ENCODE measurements around the gene CARD9. TPM values are rescaled to one million over a fixed set of nuclear protein-coding genes. Genes with fewer than 3 reads are reported as not detected.
"Not testable (repeated sequence)": the region's sequence is repeated elsewhere in the genome, so short reads cannot be mapped to it uniquely, and the experiment has no call there.

CARD9 gene, protein sequence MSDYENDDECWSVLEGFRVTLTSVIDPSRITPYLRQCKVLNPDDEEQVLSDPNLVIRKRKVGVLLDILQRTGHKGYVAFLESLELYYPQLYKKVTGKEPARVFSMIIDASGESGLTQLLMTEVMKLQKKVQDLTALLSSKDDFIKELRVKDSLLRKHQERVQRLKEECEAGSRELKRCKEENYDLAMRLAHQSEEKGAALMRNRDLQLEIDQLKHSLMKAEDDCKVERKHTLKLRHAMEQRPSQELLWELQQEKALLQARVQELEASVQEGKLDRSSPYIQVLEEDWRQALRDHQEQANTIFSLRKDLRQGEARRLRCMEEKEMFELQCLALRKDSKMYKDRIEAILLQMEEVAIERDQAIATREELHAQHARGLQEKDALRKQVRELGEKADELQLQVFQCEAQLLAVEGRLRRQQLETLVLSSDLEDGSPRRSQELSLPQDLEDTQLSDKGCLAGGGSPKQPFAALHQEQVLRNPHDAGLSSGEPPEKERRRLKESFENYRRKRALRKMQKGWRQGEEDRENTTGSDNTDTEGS
- total RNA-seq, result under 0.01 and 0.44 TPM in 2 replicates

DNA sequence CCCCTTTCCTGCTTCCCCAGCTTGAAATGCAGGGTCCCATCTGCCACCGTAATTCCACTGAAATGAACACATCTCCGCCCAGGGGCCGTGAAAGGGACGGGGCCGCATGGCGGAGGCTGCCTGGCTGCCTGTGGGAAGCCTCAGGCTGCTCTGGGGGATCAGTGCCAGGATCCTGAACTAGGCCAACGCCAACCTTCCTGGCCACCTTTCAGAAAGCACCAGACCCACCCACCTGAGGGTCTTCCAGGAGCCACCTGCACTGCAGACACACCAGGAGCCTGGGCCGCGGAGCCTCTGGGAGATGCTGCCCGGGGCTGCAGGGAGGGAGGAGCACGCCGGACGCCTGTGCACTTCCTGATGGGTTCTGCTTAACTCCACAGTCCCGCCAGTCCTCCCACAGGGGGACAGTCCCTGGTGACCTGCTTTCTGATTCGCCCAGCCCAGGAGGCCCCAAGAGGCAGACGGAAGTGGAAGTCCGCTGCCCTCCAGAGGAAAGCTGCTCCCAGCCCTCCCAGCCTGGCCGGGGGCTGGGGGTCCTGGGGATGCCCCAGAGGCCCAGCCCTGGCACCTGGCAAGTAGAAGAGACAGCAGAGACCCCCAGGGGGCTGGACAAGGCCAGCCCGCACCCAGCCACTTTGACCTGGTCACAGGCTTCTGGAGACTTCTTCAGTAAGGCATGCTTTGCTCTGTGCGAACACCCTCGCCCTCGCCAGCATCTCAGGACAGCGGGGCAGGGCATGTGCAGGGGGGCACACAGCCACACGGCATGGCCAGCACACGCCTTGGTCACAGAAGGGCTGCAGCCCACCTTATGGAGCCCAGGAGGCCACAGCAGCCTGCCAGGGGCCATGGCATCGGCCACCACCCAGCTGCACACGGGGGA is at the start of gene CARD9:
TSS of gene CARD9 (minus strand) at position 370 of the 883 bp plus-strand sequence. CDS start 1,591 bp downstream, outside the sequence.
- DNase-seq (ENCODE audit: low read depth in 2 of 2), result no peak

DNA sequence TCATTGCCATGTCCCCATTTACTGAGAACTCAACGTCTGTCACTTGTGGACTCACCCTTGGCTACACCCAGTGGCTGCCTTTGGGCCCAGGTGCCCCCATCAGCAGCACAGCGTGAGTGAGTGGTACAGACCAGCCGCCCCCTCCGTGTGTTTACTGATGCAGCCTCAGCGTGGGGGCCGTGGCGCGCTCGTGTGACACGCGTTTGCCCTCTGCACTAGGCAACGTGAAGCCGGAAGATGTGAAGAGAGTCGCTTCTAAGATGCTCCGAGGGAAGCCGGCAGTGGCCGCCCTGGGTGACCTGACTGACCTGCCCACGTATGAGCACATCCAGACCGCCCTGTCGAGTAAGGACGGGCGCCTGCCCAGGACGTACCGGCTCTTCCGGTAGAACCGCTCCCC is 49.4 kb upstream of the CARD9 start:
- no peak for DNase-seq (ENCODE audit: low read depth in 2 of 2)

DNA sequence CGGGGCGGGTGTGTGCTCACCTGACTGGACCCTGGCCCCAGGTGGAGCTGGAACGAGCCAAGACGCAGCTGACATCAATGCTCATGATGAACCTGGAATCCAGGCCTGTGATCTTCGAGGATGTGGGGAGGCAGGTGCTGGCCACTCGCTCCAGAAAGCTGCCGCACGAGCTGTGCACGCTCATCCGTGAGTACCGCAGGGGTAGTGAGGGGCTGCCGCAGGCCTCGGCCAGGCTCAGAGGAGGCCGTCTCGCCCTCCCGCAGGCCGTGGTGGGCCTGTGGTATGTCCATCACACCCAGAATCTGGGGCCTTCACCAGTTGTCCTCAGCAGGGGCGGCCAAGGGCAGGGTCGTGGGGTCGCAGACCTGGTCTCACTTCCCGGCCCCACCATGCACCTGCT is 48.3 kb upstream of the CARD9 start:
- no peak for DNase-seq (ENCODE audit: low read depth in 2 of 2)

DNA sequence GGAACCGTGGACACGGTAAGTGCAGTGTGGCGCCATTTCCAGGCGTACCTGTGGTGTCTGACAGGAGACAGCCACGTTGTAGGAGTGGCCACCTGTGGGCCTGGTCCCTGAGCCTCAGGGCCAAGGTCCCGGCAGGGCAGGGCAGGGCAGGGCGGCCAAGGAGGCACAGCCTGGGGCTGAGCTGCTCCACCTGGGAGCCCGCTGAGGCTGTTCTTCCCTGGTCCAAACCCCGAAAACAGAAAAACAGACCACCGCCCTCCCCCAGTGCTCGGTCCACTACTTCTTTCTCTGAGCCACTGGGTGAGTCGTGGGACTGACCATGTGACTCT is 45.6 kb upstream of the CARD9 start:
- DNase-seq (ENCODE audit: low read depth in 2 of 2), result no peak

DNA sequence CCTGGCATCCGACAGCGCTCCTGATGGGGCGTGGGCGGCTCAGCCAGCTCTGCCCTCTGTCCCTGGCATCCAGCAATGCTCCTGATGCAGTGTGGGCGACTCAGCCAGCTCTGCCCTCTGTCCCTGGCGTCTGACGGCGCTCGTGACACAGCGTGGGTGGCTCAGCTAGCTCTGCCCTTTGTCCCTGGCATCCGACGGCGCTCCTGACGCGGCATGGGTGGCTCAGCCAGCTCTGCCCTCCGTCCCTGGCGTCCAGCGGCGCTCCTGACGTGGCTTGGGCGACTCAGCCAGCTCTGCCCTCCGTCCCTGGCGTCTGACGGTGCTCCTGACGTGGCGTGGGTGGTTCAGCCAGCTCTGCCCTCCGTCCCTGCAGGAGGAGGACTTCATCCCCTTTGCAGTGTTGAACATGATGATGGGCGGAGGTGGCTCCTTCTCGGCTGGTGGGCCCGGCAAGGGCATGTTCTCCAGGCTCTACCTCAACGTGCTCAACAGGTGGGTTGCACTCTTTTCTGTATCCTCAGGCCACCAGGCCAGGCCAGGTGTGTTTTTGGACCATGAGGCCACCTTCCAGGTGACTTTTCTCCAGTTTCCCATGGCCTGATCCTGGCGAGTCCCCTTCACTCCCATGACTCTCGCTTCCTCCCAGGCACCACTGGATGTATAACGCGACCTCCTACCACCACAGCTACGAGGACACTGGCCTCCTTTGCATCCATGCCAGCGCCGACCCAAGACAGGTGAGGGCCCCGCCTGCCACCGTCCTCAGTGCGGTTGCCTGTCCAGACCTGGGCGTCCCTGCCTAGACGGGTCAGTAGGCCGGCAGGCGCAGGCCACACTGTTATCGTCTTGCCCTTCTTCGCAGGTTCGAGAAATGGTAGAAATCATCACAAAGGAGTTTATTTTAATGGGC is 45.0 kb upstream of the CARD9 start:
- DNase-seq (ENCODE audit: low read depth in 2 of 2), result no peak

DNA sequence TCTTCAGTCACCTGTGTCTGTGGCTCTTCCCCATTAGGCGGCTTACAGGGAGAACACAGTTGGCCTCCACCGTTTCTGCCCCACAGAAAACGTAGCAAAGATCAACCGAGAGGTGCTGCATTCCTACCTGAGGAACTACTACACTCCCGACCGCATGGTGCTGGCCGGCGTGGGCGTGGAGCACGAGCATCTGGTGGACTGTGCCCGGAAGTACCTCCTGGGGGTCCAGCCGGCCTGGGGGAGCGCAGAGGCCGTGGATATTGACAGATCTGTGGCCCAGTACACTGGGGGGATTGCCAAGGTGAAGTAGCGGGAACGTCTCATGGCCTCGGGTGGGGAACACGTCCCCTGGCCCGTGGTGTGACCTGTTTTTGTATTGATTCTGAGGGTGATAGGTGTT is 43.4 kb upstream of the CARD9 start:
- no peak for DNase-seq (ENCODE audit: low read depth in 2 of 2)

DNA sequence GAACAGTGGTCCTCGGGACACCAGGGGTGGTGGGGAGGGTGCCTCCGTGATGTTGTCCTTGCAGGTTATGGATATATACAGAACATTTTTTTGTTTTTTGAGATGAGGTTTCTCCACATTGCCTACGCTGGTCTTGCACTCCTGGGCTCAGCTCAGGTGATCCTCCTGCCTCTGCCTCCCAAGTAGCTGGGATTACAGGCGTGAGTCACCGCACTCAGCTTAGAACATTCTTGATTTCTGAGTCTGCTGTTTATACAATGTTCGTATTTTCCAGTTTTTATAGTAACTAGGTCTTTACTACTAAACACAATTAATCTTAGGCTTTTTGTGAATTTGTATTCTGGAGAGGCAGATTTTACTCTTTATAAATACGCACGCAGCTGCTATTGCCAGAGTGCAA is 43.0 kb upstream of the CARD9 start:
- DNase-seq (ENCODE audit: low read depth in 2 of 2), result no peak

DNA sequence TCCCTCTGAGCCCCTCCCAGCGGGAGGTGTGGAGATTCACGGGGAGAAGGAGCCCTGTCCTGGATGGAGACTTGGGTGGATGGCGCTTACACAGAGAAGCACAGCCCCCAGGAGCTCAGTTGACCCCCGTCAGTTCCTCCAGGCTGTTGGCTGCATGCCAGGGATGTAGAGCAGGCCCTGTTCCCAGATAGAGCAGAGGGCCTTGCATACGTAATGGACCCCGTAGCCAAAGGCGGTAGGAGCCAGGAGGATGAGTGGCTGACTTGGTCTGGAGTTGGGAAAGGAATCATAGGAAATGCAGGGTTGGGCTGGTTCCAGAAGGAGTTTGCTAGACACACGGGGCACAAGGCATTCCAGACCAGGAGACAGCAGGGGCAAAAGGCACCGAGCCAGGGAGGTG is 39.5 kb upstream of the CARD9 start:
- DNase-seq (ENCODE audit: low read depth in 2 of 2), result peak in 1 of 2 donors; percentile 16

DNA sequence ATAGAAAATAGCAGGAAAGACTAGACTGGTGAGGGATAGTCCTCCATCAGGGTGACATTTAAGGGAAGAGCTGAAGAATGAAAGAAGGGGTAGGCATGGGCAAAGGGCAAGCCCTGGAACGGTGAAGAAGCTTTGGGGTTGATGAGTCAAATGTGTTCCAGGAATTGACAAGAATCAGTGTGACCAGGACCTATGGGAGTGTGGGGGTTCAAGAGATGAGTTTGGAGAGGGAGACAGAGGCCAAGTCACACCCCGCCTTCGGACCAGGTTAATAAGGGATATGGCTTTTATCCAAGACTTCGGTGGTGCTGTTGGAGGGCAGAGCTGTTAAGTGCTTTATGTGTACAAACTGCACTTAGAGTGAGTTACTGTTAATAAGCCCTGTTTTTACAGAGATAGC is 37.9 kb upstream of the CARD9 start:
- no peak for DNase-seq (ENCODE audit: low read depth in 2 of 2)

DNA sequence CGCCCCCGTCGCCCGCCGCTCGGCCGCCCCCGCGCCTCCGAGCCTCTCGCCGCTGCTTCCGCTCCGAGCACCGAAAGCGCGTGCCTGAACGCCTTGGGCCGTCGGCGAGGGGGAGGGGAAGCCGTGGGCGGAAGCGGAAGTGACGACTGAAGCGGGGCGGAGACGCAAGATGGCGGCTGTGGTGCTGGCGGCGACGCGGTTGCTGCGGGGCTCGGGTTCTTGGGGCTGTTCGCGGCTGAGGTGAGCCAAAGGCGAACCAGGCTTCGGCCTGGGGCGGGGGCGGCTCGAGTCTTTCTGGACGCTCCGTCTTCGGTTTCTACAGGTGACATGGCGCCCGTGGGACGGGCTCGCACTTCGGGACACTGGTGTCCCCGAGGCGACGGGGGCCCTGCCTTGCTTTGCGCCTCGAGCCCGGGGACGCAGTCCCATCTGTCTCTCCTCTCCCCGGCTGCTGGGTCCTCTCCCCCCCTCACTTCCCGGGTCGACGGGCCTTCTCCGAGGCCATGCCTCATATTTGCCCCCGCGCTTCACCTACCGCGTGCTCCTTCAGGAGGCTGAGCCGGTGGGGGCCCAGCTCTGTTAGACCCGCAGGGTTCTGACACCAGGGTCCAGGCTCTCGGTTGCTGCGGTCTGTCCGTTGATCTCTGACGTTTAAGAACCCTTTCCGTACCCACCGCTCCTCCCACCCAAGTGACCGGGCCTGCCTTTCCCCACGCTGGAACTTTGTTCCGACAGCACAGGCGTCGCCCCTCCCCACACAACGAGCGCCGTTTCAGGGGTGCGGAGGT is 37.2 kb upstream of the CARD9 start, which contains the start of the genes ENTR1 and PMPCA:
TSS of gene ENTR1 (minus strand) at position 115 of the 788 bp plus-strand sequence. CDS start 217 bp downstream, outside the sequence.
TSS of gene PMPCA (plus strand) at position 159 of the 788 bp plus-strand sequence. CDS start at position 170, 11 bp downstream.
- DNase-seq (ENCODE audit: low read depth in 2 of 2), result peak; percentile 91 to 93

DNA sequence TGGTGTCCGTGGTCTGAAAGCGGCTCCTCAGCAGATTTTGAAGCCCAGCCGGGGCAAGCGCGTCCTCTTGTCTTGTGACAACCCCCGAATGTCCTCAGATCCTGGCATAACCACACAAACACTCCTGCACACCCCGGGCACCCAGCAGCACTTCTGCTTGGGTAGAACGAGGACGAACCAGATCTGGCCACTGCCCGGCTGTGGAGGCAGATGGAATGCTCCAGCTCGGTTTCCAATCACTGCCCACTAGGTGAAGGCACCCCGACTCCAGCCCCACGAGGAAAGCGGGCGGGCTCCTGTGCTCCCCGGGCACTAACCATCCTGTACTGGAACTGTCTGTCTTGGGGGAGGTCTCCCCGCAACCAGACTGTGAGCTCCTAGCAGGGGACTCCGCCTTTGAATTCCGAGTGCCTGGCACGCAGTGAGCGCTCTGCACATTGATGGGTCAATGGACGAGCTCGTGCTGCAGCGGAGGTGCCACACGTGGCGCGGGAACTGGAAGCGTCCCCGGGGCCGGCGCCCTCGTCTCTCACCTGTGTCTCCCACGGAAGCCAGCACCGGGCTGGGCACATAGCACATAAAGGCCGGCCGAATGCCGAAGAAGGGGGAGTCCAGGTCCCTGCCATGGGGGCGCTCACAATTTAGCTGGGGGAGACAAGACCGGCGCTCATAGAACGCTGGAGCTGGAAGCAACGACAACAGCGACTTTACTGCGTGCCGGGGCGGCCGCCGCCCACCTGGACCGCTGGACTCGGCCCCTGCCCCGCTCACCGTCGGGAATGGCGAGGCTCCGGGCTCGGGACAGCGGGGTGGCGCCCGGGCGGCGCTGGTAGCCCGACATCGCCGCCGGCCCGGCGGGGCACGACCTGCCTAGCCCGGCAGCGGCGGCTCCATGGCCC is 36.3 kb upstream of the CARD9 start:
- DNase-seq (ENCODE audit: low read depth in 2 of 2), result peak; percentile 49 to 56

DNA sequence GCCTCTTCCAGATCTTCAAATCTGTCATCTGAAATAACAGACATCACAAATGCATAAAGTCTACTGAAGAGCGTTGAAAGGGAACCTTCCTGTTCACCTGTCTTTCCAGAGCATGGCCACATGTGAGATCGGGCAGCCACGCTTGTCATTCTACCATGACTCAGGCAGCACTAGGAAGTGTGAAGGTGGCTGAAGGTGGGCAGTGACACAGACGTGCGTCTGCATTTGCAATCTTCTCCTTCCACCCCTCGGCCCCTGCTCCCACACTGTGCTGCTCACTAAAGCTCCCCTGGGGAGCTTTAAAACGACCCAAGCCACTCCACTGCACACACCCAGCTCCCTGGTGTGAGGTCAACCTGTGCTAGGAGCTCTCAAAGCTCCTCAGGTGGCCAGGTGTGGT is 34.4 kb upstream of the CARD9 start:
- no peak for DNase-seq (ENCODE audit: low read depth in 2 of 2)

DNA sequence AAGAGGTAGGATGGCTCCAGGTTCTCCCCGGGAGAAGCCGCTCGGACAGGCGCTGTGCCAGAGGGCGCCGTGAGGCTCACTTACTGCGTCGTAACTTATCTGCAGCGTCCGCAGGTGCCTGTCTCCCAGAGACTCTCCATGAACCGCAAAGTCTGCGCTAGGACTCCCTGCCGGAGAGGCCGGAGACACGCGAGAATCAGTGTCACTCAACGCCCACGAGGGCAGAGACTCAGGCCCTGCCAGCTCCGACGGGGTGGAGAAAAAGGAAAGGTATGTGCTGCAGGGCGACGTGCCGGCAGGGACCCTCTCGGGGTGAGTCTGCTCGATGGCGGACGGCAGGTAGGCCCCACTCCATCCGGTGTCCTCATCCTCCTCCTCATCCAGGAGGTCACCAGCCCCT is 33.6 kb upstream of the CARD9 start:
- not testable (repeated sequence) for DNase-seq (ENCODE audit: low read depth in 2 of 2)

DNA sequence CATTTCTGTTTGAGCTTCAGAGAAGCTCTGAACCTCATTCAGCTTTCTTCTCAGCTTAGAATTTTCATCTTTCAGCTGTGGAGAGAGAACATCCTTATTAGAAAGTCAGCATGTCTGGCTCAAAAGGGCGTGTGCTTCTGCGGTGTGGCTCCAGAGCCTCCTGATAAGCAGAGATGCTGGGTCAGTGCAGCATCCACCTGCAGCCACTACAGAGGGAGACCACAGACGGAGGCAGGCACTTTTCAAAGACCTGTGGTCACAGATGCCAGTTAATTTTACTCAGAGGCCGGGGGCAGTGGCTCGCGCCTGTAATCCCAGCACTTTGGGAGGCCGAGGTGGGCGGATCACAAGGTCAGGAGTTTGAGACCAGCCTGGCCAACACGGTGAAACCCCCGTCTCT is 32.4 kb upstream of the CARD9 start:
- not testable (repeated sequence) for DNase-seq (ENCODE audit: low read depth in 2 of 2)

DNA sequence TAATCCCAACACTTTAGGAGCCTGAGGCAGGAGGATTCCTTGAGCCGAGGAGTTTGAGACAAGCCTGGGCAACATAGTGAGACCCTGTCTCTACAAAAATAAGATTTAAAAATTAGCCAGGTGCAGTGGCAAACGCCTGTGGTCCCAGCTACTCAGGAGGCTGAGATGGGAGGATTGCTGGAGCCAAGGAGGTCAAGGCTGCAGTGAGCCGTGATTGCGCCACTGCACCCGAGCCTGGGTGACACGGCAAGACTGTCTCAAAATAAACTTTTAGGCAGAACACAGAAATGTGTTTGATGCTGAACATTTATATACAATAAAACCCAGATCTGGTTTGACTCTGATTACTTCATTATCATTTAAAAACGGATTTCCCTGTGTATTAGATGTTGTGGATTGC is 32.0 kb upstream of the CARD9 start:
- DNase-seq (ENCODE audit: low read depth in 2 of 2), result no peak

DNA sequence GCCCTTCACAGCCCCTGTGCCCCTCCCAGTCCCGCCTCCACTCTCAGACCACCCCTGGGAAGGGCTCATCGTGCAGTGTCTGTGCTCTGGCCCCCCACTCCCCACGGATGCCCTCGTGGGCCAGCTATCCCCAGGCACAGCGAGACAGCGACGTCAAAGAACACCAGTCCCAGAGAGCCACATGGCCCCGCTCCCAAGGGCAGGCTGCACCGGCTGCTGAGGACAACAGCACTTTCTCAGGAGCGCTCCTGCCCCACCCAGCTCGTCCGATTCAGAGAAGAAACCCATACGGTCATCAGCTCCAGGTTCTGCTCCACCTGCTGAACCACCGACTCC is 31.3 kb upstream of the CARD9 start:
- no peak for DNase-seq (ENCODE audit: low read depth in 2 of 2)

DNA sequence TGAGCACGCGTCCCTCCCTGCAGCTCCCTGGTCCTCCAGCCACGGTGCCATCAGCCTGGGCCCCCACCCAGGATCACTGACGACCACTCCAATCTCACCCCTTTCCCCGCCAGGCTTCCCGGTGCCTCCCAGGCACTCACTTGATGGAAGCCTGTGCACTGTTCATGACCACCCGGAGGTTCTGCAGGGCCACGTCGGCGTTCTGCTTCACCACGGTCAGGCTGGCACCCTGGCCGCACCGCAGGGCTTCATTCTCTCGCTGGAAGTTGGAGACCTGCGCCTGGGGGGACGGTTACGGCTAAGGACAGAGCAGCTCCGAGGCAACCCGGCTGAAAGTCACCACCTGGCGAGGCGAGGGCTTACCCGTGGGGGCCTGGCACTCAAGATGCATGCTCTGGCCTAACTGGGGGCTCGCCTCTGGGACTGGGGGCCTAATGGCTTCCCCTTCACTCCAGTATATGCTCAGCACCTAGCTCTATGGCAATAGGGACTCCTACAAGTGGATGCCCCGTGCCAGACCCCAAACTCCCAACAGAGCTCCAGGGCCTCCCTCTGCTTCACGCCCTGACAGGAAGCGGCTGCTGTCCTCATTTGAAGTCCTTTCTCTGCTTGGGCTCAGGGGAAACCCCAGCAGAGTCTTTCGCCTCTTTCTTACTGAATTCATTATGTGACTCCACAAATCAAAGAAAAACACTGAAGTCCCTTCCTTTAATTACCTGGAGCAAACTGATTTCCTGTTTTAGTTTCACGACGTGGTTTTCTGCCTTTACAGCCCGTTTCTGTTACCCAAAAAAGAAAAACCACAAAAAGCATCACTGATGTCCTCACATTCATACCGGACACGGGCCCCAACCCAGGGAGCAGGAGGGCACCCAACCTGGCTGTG is 30.7 kb upstream of the CARD9 start:
- DNase-seq (ENCODE audit: low read depth in 2 of 2), result no peak

DNA sequence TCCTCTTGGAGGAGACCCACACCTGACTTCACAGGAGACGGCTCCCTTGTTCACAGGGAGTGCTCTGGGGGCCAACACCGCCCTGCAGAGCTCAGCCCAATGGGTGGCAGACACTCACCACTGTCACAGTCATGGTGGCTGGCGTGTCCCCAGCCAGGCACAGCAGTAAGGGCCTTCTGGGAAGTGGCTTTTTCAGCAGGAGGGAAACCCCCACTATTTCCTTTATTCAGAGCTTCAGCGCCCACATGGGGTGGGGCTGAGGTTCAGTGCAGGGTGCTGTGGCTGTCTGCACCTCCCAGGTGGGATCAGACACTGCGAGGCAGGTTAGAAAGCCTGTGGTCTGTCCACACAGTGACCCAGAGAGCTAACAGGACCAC is 30.1 kb upstream of the CARD9 start:
- DNase-seq (ENCODE audit: low read depth in 2 of 2), result no peak
